ENCODE measurements around the gene DOC2B. TPM values are rescaled to one million over a fixed set of nuclear protein-coding genes. Genes with fewer than 3 reads are reported as not detected.
"Not testable (repeated sequence)": the region's sequence is repeated elsewhere in the genome, so short reads cannot be mapped to it uniquely, and the experiment has no call there.

Gene DOC2B
- polyA plus RNA-seq, 4 donors = 61.7 to 79.6 (median 73.0) TPM

DNA sequence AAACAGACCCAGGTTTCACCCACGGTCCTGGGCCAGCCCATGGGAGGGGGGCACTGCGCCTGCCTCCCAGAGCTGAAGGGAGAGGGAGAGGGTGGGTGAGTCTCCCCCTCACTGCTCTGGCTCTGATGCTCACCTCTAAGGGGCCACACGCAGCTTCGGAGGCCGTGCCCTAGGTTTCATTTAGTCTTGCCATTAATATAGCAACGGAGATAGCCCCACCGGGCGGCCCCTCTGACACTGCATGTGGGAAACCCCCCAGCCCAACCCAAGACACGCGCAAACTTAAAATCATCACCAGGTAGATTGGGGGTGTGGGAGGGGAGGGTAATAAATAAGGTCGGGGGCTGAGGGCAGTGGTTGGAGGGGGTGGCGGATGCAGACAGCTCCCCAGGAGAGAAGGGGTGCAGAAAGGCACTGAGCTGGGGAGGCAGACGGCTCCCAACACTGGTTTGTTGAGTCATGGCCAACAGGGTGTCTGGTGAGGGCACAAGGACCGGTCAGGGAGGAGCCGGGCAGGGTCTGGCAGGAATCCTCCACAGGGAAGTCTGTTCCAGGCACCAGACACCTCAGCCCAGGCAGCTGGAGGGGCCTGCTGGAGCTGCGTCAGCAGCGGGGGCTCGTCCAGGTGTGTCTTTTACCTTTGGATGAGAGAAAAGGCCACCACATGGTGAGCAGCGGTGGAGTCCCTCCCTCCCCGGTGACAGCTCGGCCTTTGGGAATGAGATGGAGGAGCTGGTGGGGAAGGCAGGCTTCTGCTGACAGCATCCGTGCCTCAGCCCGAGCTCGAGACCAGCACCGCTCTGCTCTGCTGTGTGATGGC, 32.0 kb upstream of the DOC2B start:
- no peak for DNase-seq (ENCODE audit: low read depth in 4 of 4, low spot score in 3 of 4)

DNA sequence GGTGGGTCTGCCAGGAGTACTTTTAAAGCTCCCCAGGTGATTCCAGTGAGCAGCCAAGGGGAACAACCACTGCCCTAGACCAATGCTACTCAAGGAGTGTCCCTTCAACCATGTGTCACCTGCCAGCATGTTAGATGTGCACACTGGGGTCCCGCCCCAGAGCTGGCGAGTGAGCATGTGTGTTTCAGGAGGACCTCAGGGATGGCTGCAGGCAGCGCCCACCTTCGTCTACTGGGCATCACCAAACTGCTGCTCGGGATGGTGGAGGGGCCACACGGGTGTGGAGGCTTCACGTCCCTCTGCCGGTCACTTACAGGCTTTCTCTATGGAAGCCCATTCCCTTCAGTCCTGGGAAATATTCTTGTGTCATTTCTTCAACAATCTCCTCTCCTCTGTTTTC, 29.0 kb upstream of the DOC2B start:
- no peak for DNase-seq (ENCODE audit: low read depth in 4 of 4, low spot score in 3 of 4)

DNA sequence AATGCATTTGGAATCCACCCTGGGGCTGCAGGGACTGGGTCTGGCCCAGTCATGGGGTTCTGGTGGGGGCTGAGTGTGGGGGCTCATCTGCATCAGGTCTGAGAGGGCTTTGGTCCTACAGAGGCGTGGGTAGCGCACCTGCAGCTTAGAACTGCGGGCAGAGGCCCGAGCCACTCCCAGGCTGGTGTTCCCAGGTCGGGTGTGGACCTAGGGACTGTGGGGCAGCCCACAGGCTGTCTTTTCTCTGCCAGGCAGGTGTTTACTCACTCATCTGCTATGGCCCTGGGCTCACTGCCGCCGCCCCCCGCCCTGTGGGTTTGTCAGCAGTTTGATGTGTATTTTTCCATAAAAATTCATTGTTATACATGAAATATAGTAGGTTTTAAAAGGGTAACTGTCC, 27.0 kb upstream of the DOC2B start:
- DNase-seq (ENCODE audit: low read depth in 4 of 4, low spot score in 3 of 4) = no peak

DNA sequence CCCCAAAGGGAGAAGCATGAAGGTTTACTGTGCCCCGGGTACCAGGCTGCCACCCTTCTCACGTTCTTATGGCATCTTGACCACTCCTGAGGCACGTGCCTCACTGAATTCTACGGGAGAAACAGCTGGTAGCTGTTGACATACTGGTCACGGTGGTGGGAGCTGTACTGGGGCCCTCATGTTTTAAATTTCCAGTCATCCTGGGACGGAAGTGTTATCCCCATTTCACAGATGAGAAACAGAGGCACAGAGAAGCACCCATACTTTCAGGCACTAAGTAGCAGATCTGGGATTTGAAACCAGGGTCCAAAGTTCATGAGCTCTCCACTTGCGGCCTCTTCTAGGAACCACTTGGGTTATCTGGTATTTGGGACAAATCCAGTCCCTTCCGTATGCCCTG, 26.3 kb upstream of the DOC2B start:
- no peak for DNase-seq (ENCODE audit: low read depth in 4 of 4, low spot score in 3 of 4)

DNA sequence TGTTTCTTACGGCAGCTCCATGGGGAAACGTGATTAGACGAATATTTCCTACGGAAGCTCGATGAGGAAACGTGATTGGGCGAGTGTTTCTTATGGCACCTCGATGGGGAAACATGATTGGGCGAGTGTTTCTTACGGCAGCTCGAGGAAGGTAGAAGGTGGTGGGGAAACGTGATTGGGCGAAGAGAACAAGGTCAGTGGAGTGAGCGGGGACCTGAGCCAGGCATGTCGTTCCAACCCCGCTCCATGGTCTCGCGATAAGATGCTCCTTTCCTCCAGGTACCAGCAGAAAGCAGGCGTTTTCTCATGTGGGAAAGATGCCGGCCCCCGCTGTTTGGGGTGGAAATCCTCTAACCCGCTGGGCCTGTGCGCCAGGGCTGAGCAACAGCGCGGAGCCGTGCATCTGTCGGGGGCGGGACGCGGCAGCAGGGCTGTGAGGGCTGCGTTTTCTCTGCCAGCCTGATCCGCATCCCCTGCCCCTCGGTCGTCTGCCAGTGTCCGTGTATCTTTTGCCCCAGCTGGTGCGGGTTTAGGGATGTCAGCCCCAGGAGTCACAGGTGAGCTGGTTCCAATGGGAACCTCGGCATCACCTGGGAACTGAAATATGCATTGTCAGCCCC, 25.6 kb upstream of the DOC2B start:
- DNase-seq (ENCODE audit: low read depth in 4 of 4, low spot score in 3 of 4) = no peak

DNA sequence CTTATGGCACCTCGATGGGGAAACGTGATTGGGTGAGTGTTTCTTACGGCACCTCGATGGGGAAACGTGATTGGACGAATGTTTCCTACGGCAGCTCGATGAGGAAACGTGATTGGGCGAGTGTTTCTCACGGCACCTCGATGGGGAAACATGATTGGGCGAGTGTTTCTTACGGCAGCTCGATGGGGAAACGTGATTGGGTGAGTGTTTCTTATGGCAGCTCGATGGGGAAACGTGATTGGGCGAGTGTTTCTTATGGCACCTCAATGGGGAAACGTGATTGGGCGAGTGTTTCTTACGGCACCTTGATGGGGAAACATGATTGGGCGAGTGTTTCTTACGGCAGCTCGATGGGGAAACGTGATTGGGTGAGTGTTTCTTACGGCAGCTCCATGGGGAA, 25.0 kb upstream of the DOC2B start:
- not testable (repeated sequence) for DNase-seq (ENCODE audit: low read depth in 4 of 4, low spot score in 3 of 4)

DNA sequence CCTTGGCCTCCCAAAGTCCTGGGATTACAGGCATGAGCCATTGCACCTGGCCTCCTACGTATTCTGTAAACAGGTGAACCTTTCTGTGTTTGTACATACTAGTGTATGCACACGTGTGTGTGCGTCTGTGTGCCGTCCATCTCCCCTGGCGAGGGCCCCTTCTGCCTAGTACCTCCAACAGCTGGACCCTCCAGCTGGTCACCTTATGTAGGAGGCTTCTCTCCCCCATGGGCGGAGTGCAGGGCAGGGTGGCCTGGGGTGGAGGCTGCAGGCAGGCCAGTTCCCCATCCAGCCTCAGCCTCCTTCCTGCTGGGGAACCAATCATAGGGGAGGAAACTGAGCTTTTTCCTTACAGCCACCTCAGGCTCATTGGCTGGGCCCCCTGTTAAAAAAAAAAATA, 24.4 kb upstream of the DOC2B start:
- DNase-seq (ENCODE audit: low read depth in 4 of 4, low spot score in 3 of 4) = no peak

DNA sequence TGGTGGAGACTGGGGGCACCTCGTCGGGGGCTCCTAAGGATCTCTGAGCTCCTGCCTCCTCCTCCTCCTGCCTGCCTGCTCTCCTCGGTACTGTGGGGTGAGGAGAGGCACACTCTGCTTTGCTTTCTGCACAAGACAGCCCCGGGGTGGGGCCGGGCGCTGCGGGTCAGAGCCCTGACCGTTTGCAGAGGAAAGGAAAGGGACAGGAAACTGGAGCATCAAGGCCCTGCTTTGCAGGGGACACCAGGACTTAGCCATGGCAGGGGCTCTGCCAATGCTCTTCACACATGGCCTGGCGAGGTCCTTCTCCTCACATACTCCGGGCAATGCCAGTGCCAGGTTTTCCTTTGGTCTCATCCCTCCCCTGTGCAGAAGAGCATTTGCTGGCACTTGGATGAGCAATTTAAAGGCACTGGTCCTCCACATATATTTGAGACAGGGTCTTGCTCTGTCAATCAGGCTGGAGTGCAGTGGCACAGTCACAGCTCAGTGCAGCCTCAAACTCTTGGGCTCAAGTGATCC, 23.8 kb upstream of the DOC2B start:
- no peak for DNase-seq (ENCODE audit: low read depth in 4 of 4, low spot score in 3 of 4)

DNA sequence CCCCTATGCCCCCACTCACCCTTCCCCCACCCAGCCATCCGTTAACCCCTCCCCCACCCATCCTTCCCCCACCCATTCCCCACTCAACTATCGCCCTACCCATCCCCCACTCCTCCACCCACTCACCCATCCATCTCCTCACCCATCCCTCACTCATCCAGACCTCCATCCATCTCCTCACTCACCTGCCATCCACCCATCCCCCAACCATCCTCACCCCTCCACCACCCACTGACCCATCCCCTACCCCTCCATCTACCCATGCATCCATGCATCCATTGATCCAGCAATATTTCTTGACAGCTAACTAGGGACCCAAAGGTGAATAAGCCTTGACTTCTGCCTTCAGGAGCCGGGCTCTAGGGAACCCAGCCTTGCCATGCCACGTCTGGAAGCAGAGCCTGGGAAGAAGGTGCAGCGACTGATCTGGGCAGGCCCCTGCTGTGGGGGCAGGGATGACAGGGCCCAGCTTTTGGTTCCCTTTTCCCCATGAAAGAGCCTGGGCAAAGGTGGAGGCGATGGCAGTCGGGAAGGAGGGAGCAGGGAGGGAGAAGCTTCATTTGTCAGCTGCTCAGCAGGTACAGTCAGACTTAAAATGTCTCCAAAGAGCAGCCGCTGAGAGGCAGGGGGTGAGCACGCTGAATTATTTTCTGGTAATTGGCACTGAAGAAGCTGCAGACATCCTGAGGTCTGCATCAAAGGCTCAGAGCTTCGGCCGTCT, 23.1 kb upstream of the DOC2B start:
- DNase-seq (ENCODE audit: low read depth in 4 of 4, low spot score in 3 of 4) = no peak

DNA sequence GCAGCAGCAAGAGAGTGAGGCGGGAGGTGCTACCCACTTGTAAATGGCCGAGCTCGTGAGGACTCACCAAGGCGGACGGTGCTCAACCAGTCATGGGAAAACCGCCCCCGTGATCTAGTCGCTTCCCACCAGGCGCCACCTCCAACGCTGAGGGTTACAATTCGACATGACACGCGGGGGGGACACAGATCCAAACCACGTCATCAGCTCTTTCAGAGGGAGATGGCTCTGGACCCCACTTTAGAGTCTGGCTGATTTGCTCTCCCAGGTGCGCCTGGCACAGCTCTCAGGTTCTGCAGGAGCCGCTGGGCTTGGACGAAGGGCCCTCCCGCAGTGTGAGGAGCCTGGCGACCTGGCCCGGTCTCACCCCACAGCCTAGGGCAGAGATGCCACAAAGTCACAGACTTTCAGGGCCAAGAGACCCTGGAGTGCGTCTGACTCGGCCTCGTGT, 21.1 kb upstream of the DOC2B start:
- DNase-seq (ENCODE audit: low read depth in 4 of 4, low spot score in 3 of 4) = no peak

DNA sequence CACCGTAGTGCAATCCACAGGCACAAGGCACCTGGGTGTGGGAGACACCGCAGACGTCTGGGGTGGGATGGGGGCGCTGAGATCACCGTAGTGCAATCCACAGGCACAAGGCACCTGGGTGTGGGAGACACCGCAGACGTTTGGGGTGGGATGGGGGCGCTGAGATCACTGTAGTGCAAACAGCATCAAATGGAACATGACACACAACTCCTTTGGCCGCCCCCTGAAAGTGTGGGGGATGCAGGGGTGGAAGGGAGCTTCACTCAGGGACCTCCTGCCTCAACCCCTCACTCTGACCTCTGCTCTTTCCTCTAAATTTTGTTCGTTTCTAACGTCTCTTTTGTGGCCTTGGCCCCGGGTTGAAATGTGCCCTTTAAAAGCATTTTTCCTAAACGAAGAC, 20.3 kb upstream of the DOC2B start:
- not testable (repeated sequence) for DNase-seq (ENCODE audit: low read depth in 4 of 4, low spot score in 3 of 4)

DNA sequence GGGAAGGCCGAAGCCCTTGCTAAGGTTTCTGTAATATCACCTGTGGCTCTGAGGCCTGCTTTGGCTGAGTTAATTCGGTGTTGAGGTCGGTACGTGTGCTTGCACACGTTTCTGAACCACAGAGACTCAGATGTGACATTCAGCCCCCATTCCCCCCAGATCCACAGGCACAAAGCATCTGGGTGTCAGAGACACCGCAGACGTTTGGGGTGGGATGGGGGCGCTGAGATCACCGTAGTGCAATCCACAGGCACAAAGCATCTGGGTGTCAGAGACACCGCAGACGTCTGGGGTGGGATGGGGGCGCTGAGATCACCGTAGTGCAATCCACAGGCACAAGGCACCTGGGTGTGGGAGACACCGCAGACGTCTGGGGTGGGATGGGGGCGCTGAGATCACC, 19.8 kb upstream of the DOC2B start:
- DNase-seq (ENCODE audit: low read depth in 4 of 4, low spot score in 3 of 4) = not testable (repeated sequence)

DNA sequence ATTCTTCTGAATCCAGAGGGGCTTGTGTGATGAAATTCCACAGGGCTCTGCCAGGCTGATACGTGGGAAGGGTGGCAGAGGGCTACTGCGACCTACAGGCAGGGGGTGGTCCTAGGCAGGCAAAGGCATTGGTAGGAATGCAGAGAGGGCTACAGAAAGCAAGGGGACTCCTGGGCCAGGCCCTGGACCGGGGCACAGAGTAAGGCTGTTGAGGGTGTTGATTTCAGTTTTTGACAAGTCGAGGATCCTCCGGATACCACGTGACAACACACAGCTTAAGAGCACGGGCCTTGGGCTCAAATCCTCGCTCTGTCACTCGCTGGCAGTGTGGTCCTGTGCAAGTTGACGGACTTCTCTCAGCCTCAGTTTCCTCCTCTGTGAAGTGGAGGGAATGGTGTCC, 19.1 kb upstream of the DOC2B start:
- no peak for DNase-seq (ENCODE audit: low read depth in 4 of 4, low spot score in 3 of 4)

DNA sequence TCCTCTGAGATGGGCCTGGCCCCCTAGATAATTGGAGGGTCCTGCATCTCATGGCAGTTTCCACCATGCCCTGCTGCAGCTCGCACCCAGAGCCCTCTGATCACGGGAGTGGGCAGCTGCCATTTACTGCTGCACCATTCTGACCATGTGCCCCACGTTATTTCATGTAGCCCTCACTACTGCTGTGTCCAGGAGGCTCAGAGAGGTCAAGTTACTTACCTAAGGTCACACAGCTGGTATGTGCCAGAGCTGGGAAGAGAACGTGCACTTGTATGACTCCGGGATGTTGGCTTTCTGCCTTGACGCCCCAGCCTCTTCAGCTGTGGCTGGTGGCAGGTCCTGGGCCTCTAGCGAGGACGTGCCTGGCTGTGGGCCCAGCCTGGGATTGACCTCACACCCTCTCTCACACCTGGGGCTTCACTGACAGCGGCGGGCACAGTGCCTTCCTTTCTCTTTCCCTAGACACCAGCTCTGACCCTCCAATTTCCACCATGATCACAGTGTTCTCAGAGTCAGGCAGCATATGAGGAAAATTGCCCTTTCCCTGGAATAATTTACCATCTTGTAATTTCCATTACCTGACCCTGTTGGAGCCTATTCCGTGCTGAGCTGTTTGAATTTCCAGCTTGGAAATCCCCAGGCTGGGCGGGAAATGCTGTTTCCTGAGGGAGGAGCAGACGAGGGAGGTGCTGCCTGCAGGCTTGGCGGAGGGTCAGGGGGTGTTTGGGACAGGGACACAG, 18.5 kb upstream of the DOC2B start:
- DNase-seq (ENCODE audit: low read depth in 4 of 4, low spot score in 3 of 4) = no peak

DNA sequence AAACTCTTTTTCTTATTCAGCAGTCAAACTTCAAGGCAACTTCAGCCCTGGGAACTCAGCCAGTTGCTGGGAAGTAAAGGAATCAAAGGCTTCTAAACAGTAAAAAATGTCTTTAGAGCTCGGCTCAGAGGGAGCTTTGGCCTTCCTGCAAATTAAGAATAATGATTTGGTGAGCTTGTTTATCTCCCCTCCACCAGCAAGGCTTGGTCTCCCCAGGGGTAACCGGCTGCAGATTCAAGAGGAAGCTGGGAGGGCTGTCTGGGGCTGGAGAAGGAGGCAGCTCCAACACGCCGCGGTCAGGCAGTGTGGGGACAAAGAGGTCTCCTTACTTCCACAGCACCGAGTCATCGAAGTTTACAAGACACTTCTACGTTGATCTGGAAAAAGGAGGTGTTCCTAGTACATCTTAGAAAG, 17.7 kb upstream of the DOC2B start:
- DNase-seq (ENCODE audit: low read depth in 4 of 4, low spot score in 3 of 4) = peak in 2 of 4 donors; percentile 60 to 69

DNA sequence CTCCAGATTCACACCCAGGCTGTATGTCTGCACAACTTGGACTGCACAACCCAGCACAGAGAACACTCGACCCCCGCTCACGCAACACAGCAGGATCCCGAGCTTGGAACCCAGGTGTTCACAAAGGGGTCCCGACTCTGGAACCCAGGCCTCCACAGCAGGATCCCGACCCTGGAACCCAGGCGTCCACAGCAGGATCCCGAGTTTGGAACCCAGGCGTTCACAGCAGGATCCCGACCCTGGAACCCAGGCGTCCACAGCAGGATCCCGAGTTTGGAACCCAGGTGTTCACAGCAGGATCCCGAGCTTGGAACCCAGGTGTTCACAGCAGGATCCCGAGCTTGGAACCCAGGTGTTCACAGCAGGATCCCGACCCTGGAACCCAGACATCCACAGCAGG, 16.8 kb upstream of the DOC2B start:
- not testable (repeated sequence) for DNase-seq (ENCODE audit: low read depth in 4 of 4, low spot score in 3 of 4)

DNA sequence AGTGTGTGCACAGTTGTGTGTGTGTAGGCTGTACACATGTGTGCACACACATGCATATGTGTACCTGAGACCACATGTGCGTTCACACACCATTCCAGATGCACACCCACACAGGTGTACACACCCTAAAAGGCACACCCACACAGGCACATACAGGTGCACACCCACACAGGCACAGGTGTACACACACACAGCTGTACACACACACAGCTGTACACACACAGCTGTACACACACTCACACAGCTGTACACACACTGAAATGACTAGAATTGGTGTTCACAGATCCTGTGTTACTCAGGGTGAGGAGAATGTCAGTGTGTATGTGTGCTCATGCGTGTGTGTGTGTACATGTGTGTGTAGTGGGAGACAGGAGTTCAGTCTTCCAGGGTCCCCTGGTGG, 15.9 kb upstream of the DOC2B start:
- DNase-seq (ENCODE audit: low read depth in 4 of 4, low spot score in 3 of 4) = no peak

DNA sequence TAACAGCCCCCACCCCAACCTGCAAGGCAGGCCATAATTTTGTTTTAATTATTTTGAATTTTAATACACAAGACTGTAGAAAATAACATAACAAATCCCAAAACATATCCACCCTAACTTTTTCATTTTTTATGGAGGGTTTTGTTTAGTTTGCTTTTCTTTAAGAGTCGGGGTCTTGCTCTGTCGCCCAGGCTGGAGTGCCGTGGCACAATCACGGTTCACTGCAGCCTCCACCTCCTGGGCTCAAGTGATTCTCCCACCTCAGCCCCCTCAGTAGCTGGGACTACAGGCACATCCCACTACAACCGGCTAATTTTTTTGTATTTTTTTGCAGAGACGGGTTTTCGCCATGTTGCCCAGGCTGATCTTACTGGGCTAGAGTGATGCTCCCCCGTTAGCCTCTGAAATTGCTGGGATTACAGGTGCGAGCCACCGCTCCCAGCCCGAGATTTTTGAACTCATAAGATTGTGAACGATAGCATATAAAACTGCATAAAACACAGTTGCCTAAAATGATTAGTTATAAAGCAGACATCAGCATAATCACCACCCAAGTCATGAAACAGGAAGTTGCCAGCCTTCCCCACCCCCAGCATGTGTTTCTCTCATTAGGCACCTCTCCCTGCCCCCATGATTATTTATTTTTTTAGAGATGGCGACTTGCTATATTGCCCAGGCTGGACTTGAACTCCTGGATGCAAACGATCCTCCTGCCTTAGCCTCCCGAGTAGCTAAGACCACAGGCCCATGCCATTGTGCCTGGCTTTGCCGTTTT, 13.6 kb upstream of the DOC2B start:
- no peak for DNase-seq (ENCODE audit: low read depth in 4 of 4, low spot score in 3 of 4)

DNA sequence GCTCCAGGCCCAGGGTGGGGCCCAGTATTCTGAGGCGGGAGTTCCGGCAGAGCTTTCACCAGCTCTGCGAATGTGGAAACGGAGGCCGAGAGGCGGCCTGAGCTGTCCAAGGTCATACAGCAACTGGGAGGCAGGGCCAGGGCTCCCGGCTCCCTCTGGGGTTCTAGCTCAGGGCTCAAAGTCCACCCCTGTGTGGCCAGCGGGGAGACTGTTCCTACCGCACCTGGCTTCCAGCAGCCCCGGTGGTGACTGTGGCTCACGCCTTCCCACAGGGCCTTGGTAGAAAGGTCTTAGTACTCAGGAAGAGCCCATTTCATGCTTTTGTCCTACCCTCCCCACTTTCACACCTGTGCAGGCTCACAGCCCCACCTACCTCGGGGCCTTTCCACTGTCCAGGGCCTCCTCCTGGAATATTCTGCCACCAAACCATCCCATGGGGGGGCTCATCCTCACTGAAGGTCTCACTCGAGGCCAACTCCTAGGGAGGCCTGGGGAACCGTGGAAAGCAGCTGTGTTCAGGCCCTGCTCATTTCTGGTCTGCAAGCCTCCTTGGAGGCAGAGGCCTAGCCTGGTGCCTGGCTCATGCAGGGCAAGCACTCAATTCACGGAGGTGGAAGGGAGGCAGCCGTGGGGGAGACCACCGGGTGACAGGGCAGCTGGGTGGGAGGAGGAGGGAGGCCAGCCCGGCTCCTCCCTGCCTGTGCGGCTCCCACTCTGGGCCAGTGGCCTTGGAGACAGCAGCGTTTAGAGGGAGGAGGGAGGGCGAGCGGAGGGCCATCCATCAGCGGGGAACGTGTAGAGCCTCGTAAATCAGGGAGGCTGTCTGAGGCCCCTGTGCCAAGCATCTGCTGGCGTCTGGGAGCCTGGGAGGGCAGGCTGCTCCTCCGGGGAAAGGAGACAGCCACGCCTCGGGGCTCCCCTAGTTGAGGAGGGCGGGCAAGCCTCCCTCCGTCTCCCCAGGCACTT, 12.7 kb upstream of the DOC2B start:
- DNase-seq (ENCODE audit: low read depth in 4 of 4, low spot score in 3 of 4) = peak in 2 of 4 donors; percentile 61 to 65
